IPS-20b (cell line): ENCODE results near the gene ZNF160.
"Not testable (repeated sequence)": the region's sequence is repeated elsewhere in the genome, so short reads cannot be mapped to it uniquely, and the experiment has no call there.

Experiments
- H3K27ac ChIP-seq: one replicate; pipeline ENCODE4 v1.5.1; 2013; ENCODE audit warnings: low read length
- H3K27me3 ChIP-seq: 2 replicates; pipeline ENCODE4 v1.6.1; 2013; ENCODE audit warnings: mild to moderate bottlenecking, low read length, inconsistent platforms; ENCODE audit not compliant: insufficient read depth
- H3K36me3 ChIP-seq: 2 replicates; pipeline ENCODE4 v1.6.1; 2013; ENCODE audit warnings: low read depth, mild to moderate bottlenecking, inconsistent platforms, low read length, moderate library complexity; ENCODE audit not compliant: insufficient read depth
- H3K4me1 ChIP-seq: 2 replicates; pipeline ENCODE4 v1.6.1; 2013; ENCODE audit warnings: mild to moderate bottlenecking, control low read depth, inconsistent platforms, low read length, moderate library complexity; ENCODE audit not compliant: insufficient read depth
- H3K4me3 ChIP-seq: 2 replicates; pipeline ENCODE4 v1.5.1; 2013; ENCODE audit warnings: mild to moderate bottlenecking, low read length, inconsistent platforms
- H3K9ac ChIP-seq: 2 replicates; pipeline ENCODE4 v1.6.1; 2013; ENCODE audit warnings: low read depth, mild to moderate bottlenecking, inconsistent platforms, low read length, moderate library complexity
- H3K9me3 ChIP-seq: 2 replicates; pipeline ENCODE4 v1.6.1; 2013; ENCODE audit warnings: mild to moderate bottlenecking, low read depth, low read length, inconsistent platforms; ENCODE audit not compliant: insufficient read depth

The ZNF160 gene

GRCh38 chr19:53045536-53045935 is 57.7 kb downstream of the ZNF160 start:
- Histone ChIP-seq H3K9me3 (peaks cover 9% of the 10 kb centered on the region), H3K4me3 (no peak overlapping the region), H3K27me3 (no peaks in the 10 kb centered on the region), H3K9ac (no peak overlapping the region), H3K36me3 (no peaks in the 10 kb centered on the region), H3K4me1 (no peaks in the 10 kb centered on the region), H3K27ac (no peak overlapping the region)

DNA sequence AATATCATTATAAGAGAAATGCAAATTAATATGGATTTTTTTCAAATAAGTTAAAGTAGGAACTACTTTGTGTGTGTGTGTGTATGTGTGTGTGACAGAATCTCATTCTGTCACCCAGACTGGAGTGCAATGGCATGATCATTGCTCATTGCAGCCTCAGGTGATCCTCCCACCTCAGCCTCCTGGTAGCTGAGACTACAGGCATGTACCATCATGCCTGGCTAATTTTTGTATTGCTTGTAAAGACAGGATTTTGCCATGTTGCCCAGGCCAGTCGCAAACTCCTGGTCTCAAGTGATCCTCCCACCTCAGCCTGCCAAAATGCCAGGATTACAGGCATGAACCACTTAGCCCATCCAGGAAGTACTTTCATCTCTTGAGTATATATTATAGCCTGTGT is 61.9 kb downstream of the ZNF160 start:
- Histone ChIP-seq H3K4me3 (no peak overlapping the region), H3K9ac (no peak overlapping the region), H3K27me3 (no peaks in the 10 kb centered on the region; the same call in 1 of the 2 replicates), H3K9me3 (no peaks in the 10 kb centered on the region), H3K4me1 (no peaks in the 10 kb centered on the region), H3K27ac (no peak overlapping the region), H3K36me3 (no peaks in the 10 kb centered on the region)

DNA sequence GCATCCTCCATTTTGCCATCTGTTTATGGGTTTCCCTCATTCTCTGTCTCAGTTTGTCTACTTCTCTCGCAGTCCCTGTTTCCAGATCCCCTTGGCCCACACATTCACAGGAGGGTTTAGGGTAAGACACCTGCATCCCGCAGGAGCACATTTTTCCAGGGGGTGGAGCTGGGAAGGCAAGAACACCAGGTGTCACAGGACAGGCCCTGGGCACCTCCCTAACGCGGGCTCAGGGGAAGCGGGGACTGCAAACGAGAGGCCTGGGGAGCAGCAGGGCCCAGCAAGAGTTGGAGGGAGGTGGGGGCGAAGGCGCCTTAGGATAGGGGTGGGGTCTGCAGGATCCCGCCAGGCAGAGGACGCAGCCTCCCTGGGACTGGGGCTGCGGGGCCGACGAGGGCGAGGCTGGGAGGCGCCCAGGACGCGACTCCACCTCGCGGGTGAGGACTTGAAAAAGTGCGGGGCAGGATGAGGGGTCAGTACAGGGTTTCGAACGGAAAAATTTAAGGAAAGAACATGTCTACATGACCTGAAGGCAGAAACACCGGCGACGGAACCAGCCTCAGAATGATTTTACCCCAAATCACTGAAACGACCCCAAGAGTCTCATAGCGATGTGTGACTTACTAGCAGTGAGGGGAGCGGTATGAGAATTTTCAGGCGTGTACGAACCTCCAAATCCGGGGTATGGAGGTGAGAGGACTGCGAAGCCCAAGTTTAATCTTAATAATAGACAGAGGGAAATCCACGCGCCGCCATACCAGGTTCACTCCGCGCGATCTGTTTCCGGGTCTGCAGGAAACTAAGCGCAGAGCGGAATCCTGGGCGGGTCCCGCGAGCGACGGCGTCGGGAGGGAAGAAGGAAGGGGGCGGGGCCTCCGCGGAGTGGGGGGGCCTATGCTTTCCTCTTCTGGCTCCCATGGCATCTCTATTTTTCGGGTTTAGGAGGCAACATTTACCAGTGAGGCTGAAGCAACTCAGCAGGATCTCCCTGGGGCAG is 65.8 kb downstream of the ZNF160 start:
- H3K4me1 ChIP-seq, result no peaks in the 10 kb centered on the region
- no peaks in the 10 kb centered on the region for H3K36me3 ChIP-seq
- peak overlapping the region; percentile 90 for H3K9ac ChIP-seq
- no peak overlapping the region for H3K27ac ChIP-seq
- H3K9me3 ChIP-seq, result no peaks in the 10 kb centered on the region
- H3K4me3 ChIP-seq, result peak overlapping the region; percentile 96
- no peaks in the 10 kb centered on the region; the same call in 1 of the 2 replicates for H3K27me3 ChIP-seq

- H3K36me3 ChIP-seq, result no peaks in the 10 kb centered on the region
- H3K9me3 ChIP-seq, result no peaks in the 10 kb centered on the region
- H3K27me3 ChIP-seq, result no peaks in the 10 kb centered on the region; the same call in 1 of the 2 replicates
- no peaks in the 10 kb centered on the region for H3K4me1 ChIP-seq
- H3K9ac ChIP-seq, result no peak overlapping the region
- no peak overlapping the region for H3K27ac ChIP-seq
- H3K4me3 ChIP-seq, result no peak overlapping the region
Observed at GRCh38 chr19:53034948-53035675, 68.1 kb downstream of the ZNF160 start.

GRCh38 chr19:53034054-53034453 is 69.2 kb downstream of the ZNF160 start:
- Histone ChIP-seq H3K9ac (no peak overlapping the region), H3K27ac (no peak overlapping the region), H3K4me1 (no peaks in the 10 kb centered on the region), H3K4me3 (no peak overlapping the region), H3K9me3 (no peaks in the 10 kb centered on the region), H3K27me3 (no peaks in the 10 kb centered on the region; the same call in 1 of the 2 replicates), H3K36me3 (no peaks in the 10 kb centered on the region)

DNA sequence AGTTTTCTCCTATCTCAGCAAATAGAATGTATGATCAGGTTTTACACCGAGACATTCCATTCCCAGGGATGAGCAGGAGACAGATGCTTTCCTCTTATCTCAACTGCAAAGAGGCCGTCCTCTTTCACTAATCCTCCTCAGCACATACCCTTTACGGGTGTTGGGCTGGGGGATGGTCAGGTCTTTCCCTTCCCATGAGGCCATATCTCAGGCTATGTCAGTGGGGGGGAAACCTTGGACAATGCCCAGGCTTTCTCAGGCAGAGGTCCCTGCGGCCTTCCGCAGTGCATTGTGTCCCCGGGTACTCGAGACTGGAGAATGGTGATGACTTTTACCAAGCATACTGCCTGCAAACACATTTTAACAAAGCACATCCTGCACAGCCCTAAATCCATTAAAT is 74.9 kb downstream of the ZNF160 start:
- H3K27ac ChIP-seq, H3K4me3 ChIP-seq, H3K36me3 ChIP-seq, H3K9ac ChIP-seq, H3K27me3 ChIP-seq, H3K4me1 ChIP-seq, H3K9me3 ChIP-seq: not testable (repeated sequence)

DNA sequence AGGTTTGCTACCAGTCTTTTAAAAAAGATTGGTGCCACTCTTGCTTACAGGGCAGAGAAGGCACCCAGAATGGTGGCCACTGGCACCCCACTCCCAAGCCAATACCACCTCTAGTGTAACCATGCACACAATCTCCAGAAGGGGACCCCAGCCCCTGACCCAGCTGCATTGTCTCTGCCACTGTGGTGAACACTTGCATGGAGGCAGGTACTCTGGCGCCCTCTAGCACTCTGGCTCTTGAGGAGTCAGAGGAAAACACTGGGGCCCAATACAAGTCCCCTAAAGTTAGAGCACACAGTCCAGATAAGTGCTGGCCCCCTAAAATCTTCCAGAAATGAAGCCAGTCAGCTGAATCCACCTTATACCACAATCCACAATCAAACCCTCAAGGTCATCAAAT is 83.5 kb downstream of the ZNF160 start:
- Histone ChIP-seq H3K9ac (no peak overlapping the region), H3K4me1 (no peaks in the 10 kb centered on the region), H3K36me3 (no peaks in the 10 kb centered on the region), H3K9me3 (no peaks in the 10 kb centered on the region), H3K27ac (no peak overlapping the region), H3K27me3 (no peaks in the 10 kb centered on the region), H3K4me3 (no peak overlapping the region)
